ENCODE results near the gene KLHL17.
A peak's percentile ranks its signal among the peaks of the same experiment; 100 is the strongest.

The KLHL17 gene

GRCh38 chr1:963301-963651, 2.9 kb downstream of the KLHL17 start:
- DNase-seq (ENCODE audit: low read depth), result no peak
- TF ChIP-seq CTCF (IDR thresholded peaks at IDR 0.05; ENCODE audit: low read length, missing control alignments), result no peak
- H3K4me3 ChIP-seq (replicated peaks; ENCODE audit: low read depth, low read length), result no peak overlapping the region

GRCh38 chr1:963746-964525, 3.6 kb downstream of the KLHL17 start:
- no peak overlapping the region for H3K4me3 ChIP-seq (replicated peaks; ENCODE audit: low read depth, low read length)
- DNase-seq (ENCODE audit: low read depth), result no peak
- no peak for TF ChIP-seq CTCF (IDR thresholded peaks at IDR 0.05; ENCODE audit: low read length, missing control alignments)

GRCh38 chr1:964691-965525, 4.5 kb downstream of the KLHL17 start:
- DNase-seq (ENCODE audit: low read depth), result no peak
- H3K4me3 ChIP-seq (replicated peaks; ENCODE audit: low read depth, low read length), result no peak overlapping the region
- TF ChIP-seq CTCF (IDR thresholded peaks at IDR 0.05; ENCODE audit: low read length, missing control alignments), result no peak

GRCh38 chr1:965526-966134, 5.2 kb downstream of the KLHL17 start:
- no peak for DNase-seq (ENCODE audit: low read depth)
- no peak overlapping the region for H3K4me3 ChIP-seq (replicated peaks; ENCODE audit: low read depth, low read length)
- no peak for TF ChIP-seq CTCF (IDR thresholded peaks at IDR 0.05; ENCODE audit: low read length, missing control alignments)

- no peak for DNase-seq (ENCODE audit: low read depth)
- H3K4me3 ChIP-seq (replicated peaks; ENCODE audit: low read depth, low read length), result peak within 1 kb of the TSS; percentile 62
- TF ChIP-seq CTCF (IDR thresholded peaks at IDR 0.05; ENCODE audit: low read length, missing control alignments), result no peak
These were observed 5.8 kb downstream of the KLHL17 start, which contains the start of gene PLEKHN1 for GRCh38 chr1:966135-966703. Gene PLEKHN1, plus strand, starts transcription at chr1:966482. Its CDS starts 50 bp downstream, at chr1:966532.

GRCh38 chr1:966704-967300, 6.4 kb downstream of the KLHL17 start:
- DNase-seq (ENCODE audit: low read depth), result peak; percentile 42
- no peak for TF ChIP-seq CTCF (IDR thresholded peaks at IDR 0.05; ENCODE audit: low read length, missing control alignments)
- peak overlapping the region; percentile 62 for H3K4me3 ChIP-seq (replicated peaks; ENCODE audit: low read depth, low read length)

All from fibroblast of pulmonary artery (primary cell).